Tibial nerve (tissue), 3 donors: Measurements from ENCODE around the gene EMX1.

Source experiments
- POLR2A ChIP-seq, 2 donors: fragments of 450-650 bp; IDR thresholded peaks; one replicate each; pipeline ENCODE4 v1.6.1; 2017; ENCODE audit warnings: antibody characterized with exemption in 2 of 2, mild to moderate bottlenecking in 2 of 2, moderate library complexity in 2 of 2
- TF ChIP-seq, protein P1 (sequence below), 5 experiments: fragments of 200-600 bp in 3 of 5; fragments of 450-650 bp in 2 of 5; sonication (generic) in 3 of 5; IDR thresholded peaks; one replicate each; pipeline ENCODE4 v1.5.1; 2016 to 2019; ENCODE audit warnings: antibody characterized with exemption in 5 of 5, mild to moderate bottlenecking in 3 of 5, moderate library complexity in 2 of 5

- TF ChIP-seq, protein P1, sequence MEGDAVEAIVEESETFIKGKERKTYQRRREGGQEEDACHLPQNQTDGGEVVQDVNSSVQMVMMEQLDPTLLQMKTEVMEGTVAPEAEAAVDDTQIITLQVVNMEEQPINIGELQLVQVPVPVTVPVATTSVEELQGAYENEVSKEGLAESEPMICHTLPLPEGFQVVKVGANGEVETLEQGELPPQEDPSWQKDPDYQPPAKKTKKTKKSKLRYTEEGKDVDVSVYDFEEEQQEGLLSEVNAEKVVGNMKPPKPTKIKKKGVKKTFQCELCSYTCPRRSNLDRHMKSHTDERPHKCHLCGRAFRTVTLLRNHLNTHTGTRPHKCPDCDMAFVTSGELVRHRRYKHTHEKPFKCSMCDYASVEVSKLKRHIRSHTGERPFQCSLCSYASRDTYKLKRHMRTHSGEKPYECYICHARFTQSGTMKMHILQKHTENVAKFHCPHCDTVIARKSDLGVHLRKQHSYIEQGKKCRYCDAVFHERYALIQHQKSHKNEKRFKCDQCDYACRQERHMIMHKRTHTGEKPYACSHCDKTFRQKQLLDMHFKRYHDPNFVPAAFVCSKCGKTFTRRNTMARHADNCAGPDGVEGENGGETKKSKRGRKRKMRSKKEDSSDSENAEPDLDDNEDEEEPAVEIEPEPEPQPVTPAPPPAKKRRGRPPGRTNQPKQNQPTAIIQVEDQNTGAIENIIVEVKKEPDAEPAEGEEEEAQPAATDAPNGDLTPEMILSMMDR (IDR thresholded peaks at IDR 0.05) = no peak
- TF ChIP-seq POLR2A (IDR thresholded peaks at IDR 0.05) = no peak
Observed at GRCh38 chr2:72913486-72914205, 3.7 kb upstream of the EMX1 start.
